OCI-LY7 (cell line): Measurements from ENCODE around the gene ANKFY1. TPM values are rescaled to one million over a fixed set of nuclear protein-coding genes. Genes with fewer than 3 reads are reported as not detected.

ENCODE experiments used
- BruUV-seq: library from RNA; stranded (reverse); fragments of 400-500 nt; replicated peaks from 2 replicates; lab custom pipeline; 2021; lab: Mats Ljungman, UMichigan
- CTCF ChIA-PET: fragments of 300-600 bp; sonication (Branson Sonifier 250); formaldehyde crosslinking; loops from one replicate; lab custom pipeline; 2022; ENCODE audit warnings: antibody characterized with exemption; ENCODE audit not compliant: unreplicated experiment; lab: Charles Lee
- POLR2A ChIA-PET: fragments of 300-600 bp; sonication (Branson Sonifier 250); formaldehyde crosslinking; loops from one replicate; lab custom pipeline; 2022; ENCODE audit warnings: antibody characterized with exemption; lab: Charles Lee
- DNase-seq: peaks from one replicate; pipeline ENCODE4 v3.0.0-alpha.2; 2015; ENCODE audit warnings: low spot score
- H2AFZ ChIP-seq: fragments of 200-600 bp; sonication (generic), shearing (Covaris generic); 2 replicates; pipeline ENCODE4 v1.6.1; 2014; ENCODE audit warnings: mild to moderate bottlenecking, antibody characterized with exemption, low read length, moderate library complexity
- H3K27ac ChIP-seq: fragments of 200-600 bp; sonication (generic); 2 replicates; pipeline ENCODE4 v1.5.1; 2014; ENCODE audit warnings: mixed run types, low read depth, mild to moderate bottlenecking, moderate library complexity, low read length, inconsistent platforms; ENCODE audit not compliant: poor library complexity, severe bottlenecking
- H3K36me3 ChIP-seq: fragments of 200-600 bp; sonication (generic); 2 replicates; pipeline ENCODE4 v1.6.1; 2014; ENCODE audit warnings: mild to moderate bottlenecking, antibody characterized with exemption, low read length, moderate library complexity, mixed read lengths; ENCODE audit not compliant: insufficient read depth
- H3K4me1 ChIP-seq: fragments of 200-600 bp; sonication (generic); 2 replicates; pipeline ENCODE4 v1.5.1; 2014; ENCODE audit warnings: mild to moderate bottlenecking, low read length; ENCODE audit not compliant: insufficient read depth, poor library complexity, severe bottlenecking
- H3K4me2 ChIP-seq: fragments of 200-600 bp; sonication (generic); 2 replicates; pipeline ENCODE4 v1.6.1; 2014; ENCODE audit warnings: mild to moderate bottlenecking, low read length
- H3K4me3 ChIP-seq: fragments of 200-600 bp; sonication (generic); 2 replicates; pipeline ENCODE4 v1.5.1; 2014; ENCODE audit warnings: mild to moderate bottlenecking, low read depth, low read length; ENCODE audit not compliant: poor library complexity, severe bottlenecking
- H3K79me2 ChIP-seq: fragments of 200-600 bp; sonication (generic); 2 replicates; pipeline ENCODE4 v1.6.1; 2016; ENCODE audit warnings: low read depth, mild to moderate bottlenecking, low read length, moderate library complexity, mixed read lengths; ENCODE audit not compliant: insufficient read depth
- H3K9me2 ChIP-seq: fragments of 200-600 bp; sonication (generic); 2 replicates; pipeline ENCODE4 v1.6.1; 2016; ENCODE audit warnings: mild to moderate bottlenecking, low read length, mixed read lengths; ENCODE audit not compliant: insufficient read depth
- H3K9me3 ChIP-seq: fragments of 200-600 bp; sonication (generic); 2 replicates; pipeline ENCODE4 v1.6.1; 2014; ENCODE audit warnings: mild to moderate bottlenecking, mixed run types, low read length, mixed read lengths
- H4K20me1 ChIP-seq: fragments of 200-600 bp; sonication (generic); 2 replicates; pipeline ENCODE4 v1.6.1; 2014; ENCODE audit warnings: mild to moderate bottlenecking, antibody characterized with exemption, low read length, moderate library complexity, mixed read lengths; ENCODE audit not compliant: insufficient read depth
- EZH2phosphoT487 ChIP-seq: fragments of 200-600 bp; sonication (generic); IDR thresholded peaks from 2 replicates; pipeline ENCODE4 v1.6.1; 2018; ENCODE audit warnings: low read depth, borderline replicate concordance, mild to moderate bottlenecking, mixed run types, antibody characterized with exemption, low read length, moderate library complexity, mixed read lengths
- intact Hi-C: fragments of 100-400 bp; cut with micrococcal nuclease; formaldehyde crosslinking; loops from one replicate; pipeline ENCODE4 v1.10.0; 2022; ENCODE audit not compliant: unreplicated experiment
- total RNA-seq, 2 experiments: library from RNA; depleted of rRNA in 1 of 2; stranded (reverse); fragments of >200 nt in 1 of 2; shearing (Covaris generic) in 1 of 2; gene quantifications; 2 replicates each; pipeline ENCODE4 v1.2.3, GENCODE V29; 2014 to 2022
- TF ChIP-seq, protein P1 (sequence below): fragments of 200-600 bp; sonication (generic); conservative IDR thresholded peaks from 2 replicates; pipeline ENCODE4 v1.5.1; 2014; ENCODE audit warnings: mild to moderate bottlenecking, antibody characterized with exemption, low read length, moderate library complexity, mixed read lengths

ANKFY1 gene
- total RNA-seq, 2 experiments from 2014 or later: 25.9 to 56.7 TPM

DNA sequence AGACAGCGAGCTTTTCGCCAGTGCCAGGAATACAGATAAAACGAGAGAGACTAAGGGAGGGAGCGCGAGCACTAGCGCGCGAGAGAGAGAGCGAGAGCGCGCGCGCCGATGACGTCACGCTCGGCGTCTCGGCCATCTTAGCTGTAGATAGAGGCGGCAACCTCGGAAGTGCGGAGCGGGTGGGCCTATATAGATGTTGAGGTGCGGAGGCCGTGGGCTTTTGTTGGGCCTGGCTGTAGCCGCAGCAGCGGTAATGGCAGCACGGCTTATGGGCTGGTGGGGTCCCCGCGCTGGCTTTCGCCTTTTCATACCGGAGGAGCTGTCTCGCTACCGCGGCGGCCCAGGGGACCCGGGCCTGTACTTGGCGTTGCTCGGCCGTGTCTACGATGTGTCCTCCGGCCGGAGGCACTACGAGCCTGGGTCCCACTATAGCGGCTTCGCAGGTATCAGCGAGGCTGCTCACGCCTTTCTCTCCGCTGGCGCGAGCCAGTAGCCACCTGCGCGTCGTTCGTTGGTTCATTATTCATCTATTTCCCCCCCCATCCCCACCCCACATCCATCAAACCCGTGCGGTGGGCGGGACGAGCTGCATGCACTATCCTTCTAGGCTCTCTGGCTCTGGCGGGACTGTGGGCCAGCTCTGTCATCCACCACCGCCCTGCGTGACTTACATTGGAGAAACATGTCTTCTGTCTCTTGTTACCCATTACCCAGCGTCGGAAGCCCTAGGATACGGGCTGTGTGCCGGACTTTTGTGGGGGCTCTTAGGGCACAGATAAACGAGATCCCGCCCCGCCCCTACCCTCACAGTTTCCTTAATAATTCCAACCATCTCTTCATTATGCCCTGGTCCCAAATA is 120.0 kb downstream of the ANKFY1 start:
- H4K20me1 ChIP-seq: peaks cover 6% of the 10 kb centered on the region; the same call in 1 of the 2 replicates
- peak overlapping the region; percentile 74; the same call in 1 of the 2 replicates for H2AFZ ChIP-seq
- ChIA-PET POLR2A (interaction anchor here (0.6 to 1.4 kb wide), 8 partner anchors 9 to 1324 kb away, joined by 3 to 4 read pairs (median 4); no protein-coding TSS in a partner anchor), CTCF (interaction anchor here (0.6 kb wide), 1 partner anchor 1304 kb away, joined by 3 read pairs; no protein-coding TSS in a partner anchor)
- peaks cover 16% of the 10 kb centered on the region; the same call in 1 of the 2 replicates for H3K36me3 ChIP-seq
- DNase-seq: peak; percentile 94
- no TSS peak for BruUV-seq
- intact Hi-C loops: loop anchor here (5.0 kb wide), 1 partner anchor 414 kb away; the partner anchor contains the start of gene MYBBP1A
- H3K4me1 ChIP-seq: peaks cover 20% of the 10 kb centered on the region
- H3K79me2 ChIP-seq: peaks cover 34% of the 10 kb centered on the region
- H3K4me2 ChIP-seq: peak overlapping the region; percentile 97
- peak overlapping the region; percentile 87 for H3K27ac ChIP-seq
- peak overlapping the region; percentile 88 for H3K4me3 ChIP-seq
- TF ChIP-seq, protein P1, sequence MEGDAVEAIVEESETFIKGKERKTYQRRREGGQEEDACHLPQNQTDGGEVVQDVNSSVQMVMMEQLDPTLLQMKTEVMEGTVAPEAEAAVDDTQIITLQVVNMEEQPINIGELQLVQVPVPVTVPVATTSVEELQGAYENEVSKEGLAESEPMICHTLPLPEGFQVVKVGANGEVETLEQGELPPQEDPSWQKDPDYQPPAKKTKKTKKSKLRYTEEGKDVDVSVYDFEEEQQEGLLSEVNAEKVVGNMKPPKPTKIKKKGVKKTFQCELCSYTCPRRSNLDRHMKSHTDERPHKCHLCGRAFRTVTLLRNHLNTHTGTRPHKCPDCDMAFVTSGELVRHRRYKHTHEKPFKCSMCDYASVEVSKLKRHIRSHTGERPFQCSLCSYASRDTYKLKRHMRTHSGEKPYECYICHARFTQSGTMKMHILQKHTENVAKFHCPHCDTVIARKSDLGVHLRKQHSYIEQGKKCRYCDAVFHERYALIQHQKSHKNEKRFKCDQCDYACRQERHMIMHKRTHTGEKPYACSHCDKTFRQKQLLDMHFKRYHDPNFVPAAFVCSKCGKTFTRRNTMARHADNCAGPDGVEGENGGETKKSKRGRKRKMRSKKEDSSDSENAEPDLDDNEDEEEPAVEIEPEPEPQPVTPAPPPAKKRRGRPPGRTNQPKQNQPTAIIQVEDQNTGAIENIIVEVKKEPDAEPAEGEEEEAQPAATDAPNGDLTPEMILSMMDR: no peak
- TF ChIP-seq EZH2phosphoT487: no peak
- no peaks in the 10 kb centered on the region for H3K9me3 ChIP-seq
- H3K9me2 ChIP-seq: no peaks in the 10 kb centered on the region

DNA sequence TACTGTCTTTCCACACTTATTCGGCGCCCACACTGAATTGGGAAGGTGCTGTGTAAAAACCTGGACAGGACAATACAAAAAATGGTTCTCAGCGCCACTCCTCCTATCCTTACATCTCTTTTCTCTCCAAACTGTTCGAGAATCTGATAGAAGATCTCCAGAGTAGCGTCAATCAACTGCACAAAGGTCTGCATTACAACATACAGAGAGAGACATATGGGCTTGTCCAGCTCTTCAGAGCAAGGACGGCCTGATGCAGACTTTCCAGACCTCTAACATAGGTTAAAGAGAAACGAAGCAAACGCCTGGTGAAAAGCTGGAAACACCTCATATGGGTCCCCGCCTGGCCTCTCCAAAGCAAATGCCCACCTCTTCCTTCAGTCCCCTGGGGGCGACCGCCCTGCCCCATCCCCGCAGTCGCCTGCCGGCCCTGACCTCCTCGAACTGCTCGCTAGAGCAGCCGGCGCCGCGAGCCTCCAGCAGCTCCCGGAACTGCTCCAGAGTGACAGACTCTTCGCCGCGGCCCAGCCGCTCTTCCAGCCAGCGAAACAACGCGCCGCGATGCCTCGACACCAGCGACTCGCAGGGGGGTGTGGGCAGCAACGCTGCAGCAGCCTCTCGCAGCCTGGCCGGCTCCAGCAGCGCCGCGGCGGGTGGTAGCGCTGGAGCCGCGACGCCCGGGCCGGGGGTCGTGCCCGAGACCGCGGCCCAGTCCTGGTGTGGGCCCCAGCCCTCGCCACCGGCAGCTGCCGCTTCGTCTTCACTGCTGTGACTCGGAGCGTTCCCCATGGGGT is 121.5 kb downstream of the ANKFY1 start:
- DNase-seq: peak; percentile 48
- CTCF ChIA-PET: no interaction called here
- H3K4me3 ChIP-seq: peak overlapping the region; percentile 88
- peaks cover 14% of the 10 kb centered on the region for H4K20me1 ChIP-seq
- POLR2A ChIA-PET: interaction anchor here (0.6 to 1.4 kb wide), 4 partner anchors 9 to 19 kb away, joined by 3 to 4 read pairs (median 3); no protein-coding TSS in a partner anchor
- intact Hi-C loops: loop anchor here (5.0 kb wide), 1 partner anchor 415 kb away; the partner anchor contains the start of gene MYBBP1A
- H3K79me2 ChIP-seq: peaks cover 47% of the 10 kb centered on the region
- H2AFZ ChIP-seq: peak overlapping the region; percentile 7; the same call in 1 of the 2 replicates
- no peaks in the 10 kb centered on the region for H3K9me3 ChIP-seq
- TF ChIP-seq, protein P1: no peak
- TF ChIP-seq EZH2phosphoT487: no peak
- no peaks in the 10 kb centered on the region for H3K9me2 ChIP-seq
- peak overlapping the region; percentile 95 for H3K4me2 ChIP-seq
- peak overlapping the region; percentile 3 for H3K27ac ChIP-seq
- peaks cover 23% of the 10 kb centered on the region for H3K4me1 ChIP-seq
- BruUV-seq: no TSS peak
- peaks cover 16% of the 10 kb centered on the region; the same call in 1 of the 2 replicates for H3K36me3 ChIP-seq
